ENCODE data around the gene SORCS3. TPM values are rescaled to one million over a fixed set of nuclear protein-coding genes. Genes with fewer than 3 reads are reported as not detected.

SORCS3 gene
- total RNA-seq, 4 donors from 2014 or later = not detected

- in situ Hi-C loops (cut with MboI; ENCODE audit: low sequenced_read_pairs in 4 of 4) = no loop called here
These were observed 9.7 kb downstream of the SORCS3 start for GRCh38 chr10:104650635-104651331.

DNA sequence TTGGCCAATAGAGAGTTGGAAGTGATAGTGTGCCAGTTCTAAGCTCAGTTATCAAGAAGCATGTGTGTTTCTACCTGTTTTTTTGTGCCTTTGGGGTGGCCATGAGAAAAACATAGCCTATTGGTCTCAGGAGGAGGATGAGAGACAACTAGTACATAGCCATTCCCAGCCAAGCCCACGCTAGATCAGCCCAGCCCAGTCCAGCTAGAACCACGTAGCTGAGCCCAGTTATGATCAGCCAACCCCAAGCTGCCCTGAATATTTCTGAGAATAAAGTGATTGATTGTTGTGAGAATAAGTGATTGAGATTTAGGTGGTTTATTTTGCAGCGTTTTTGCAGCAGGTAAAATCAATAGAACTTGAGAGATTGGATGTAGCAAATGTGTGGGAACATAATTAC lies 15.9 kb downstream of the SORCS3 start:
- H3K9me3 ChIP-seq = no peaks in the 10 kb centered on the region
- H3K27ac ChIP-seq = no peak overlapping the region
- in situ Hi-C loops (cut with MboI; ENCODE audit: low sequenced_read_pairs in 4 of 4) (no loop called here), intact Hi-C loops (cut with DNase I; ENCODE audit: low total_unique reads) (no loop called here)
- H3K4me1 ChIP-seq = no peaks in the 10 kb centered on the region
- no peak overlapping the region for H3K4me3 ChIP-seq
- ATAC-seq = no peak
- TF ChIP-seq, protein P1, sequence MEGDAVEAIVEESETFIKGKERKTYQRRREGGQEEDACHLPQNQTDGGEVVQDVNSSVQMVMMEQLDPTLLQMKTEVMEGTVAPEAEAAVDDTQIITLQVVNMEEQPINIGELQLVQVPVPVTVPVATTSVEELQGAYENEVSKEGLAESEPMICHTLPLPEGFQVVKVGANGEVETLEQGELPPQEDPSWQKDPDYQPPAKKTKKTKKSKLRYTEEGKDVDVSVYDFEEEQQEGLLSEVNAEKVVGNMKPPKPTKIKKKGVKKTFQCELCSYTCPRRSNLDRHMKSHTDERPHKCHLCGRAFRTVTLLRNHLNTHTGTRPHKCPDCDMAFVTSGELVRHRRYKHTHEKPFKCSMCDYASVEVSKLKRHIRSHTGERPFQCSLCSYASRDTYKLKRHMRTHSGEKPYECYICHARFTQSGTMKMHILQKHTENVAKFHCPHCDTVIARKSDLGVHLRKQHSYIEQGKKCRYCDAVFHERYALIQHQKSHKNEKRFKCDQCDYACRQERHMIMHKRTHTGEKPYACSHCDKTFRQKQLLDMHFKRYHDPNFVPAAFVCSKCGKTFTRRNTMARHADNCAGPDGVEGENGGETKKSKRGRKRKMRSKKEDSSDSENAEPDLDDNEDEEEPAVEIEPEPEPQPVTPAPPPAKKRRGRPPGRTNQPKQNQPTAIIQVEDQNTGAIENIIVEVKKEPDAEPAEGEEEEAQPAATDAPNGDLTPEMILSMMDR (IDR thresholded peaks at IDR 0.05 in 4 of 5, conservative IDR thresholded peaks at IDR 0.05 in 1 of 5) = no peak
- no peak for TF ChIP-seq POLR2A (IDR thresholded peaks at IDR 0.05)
- DNase-seq = no peak
- H3K27me3 ChIP-seq = no peaks in the 10 kb centered on the region
- no peaks in the 10 kb centered on the region for H3K36me3 ChIP-seq

More at GRCh38 chr10:104650635-104651331, 9.7 kb downstream of the SORCS3 start:
- Histone ChIP-seq H3K27me3 (peaks cover 0 to 3% (median 0%) of the 10 kb centered on the region in 3 donors), H3K9me3 (no peaks in the 10 kb centered on the region), H3K4me3 (no peak overlapping the region), H3K27ac (no peak overlapping the region), H3K36me3 (no peaks in the 10 kb centered on the region), H3K4me1 (no peaks in the 10 kb centered on the region)
- intact Hi-C loops (cut with DNase I; ENCODE audit: low total_unique reads) = no loop called here
- ATAC-seq (no peak), DNase-seq (no peak)
- TF ChIP-seq, protein P1 (IDR thresholded peaks at IDR 0.05 in 4 of 5, conservative IDR thresholded peaks at IDR 0.05 in 1 of 5) = no peak
- no peak for TF ChIP-seq POLR2A (IDR thresholded peaks at IDR 0.05)

GRCh38 chr10:104657457-104657856 lies 16.4 kb downstream of the SORCS3 start:
- intact Hi-C loops (cut with DNase I; ENCODE audit: low total_unique reads) (no loop called here), in situ Hi-C loops (cut with MboI; ENCODE audit: low sequenced_read_pairs in 4 of 4) (no loop called here)
- Histone ChIP-seq H3K27me3 (no peaks in the 10 kb centered on the region), H3K36me3 (no peaks in the 10 kb centered on the region), H3K4me3 (no peak overlapping the region), H3K9me3 (no peaks in the 10 kb centered on the region), H3K4me1 (no peaks in the 10 kb centered on the region), H3K27ac (no peak overlapping the region)
- TF ChIP-seq POLR2A (IDR thresholded peaks at IDR 0.05) = no peak
- TF ChIP-seq, protein P1 (IDR thresholded peaks at IDR 0.05 in 4 of 5, conservative IDR thresholded peaks at IDR 0.05 in 1 of 5) = no peak
- ATAC-seq (no peak), DNase-seq (no peak)

DNA sequence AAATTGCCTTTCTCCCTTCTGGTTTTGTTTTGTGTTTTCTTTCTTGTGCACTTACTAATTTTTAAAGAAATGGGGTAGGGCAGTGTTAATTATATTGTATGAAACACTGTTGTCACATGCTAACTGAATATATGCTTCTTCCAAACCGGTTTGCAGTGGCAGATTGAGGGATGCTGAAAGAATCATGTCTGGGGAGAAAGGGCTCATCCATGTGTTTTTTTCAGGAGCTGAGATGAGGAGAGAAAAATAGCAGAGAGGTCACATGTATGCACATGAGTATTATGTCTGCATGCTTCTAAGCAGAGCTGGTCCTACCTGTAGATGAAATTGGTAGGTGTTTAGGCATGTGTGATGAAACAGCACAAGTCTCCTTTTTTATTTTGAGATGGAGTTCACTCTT lies 17.0 kb downstream of the SORCS3 start:
- H3K4me3 ChIP-seq = no peak overlapping the region
- H3K4me1 ChIP-seq = no peaks in the 10 kb centered on the region
- no peak for DNase-seq
- intact Hi-C loops (cut with DNase I; ENCODE audit: low total_unique reads) (no loop called here), in situ Hi-C loops (cut with MboI; ENCODE audit: low sequenced_read_pairs in 4 of 4) (no loop called here)
- TF ChIP-seq, protein P1 (IDR thresholded peaks at IDR 0.05 in 4 of 5, conservative IDR thresholded peaks at IDR 0.05 in 1 of 5) = no peak
- no peak for TF ChIP-seq POLR2A (IDR thresholded peaks at IDR 0.05)
- H3K36me3 ChIP-seq = no peaks in the 10 kb centered on the region
- no peak overlapping the region for H3K27ac ChIP-seq
- no peaks in the 10 kb centered on the region for H3K9me3 ChIP-seq
- no peaks in the 10 kb centered on the region for H3K27me3 ChIP-seq
- no peak for ATAC-seq

DNA sequence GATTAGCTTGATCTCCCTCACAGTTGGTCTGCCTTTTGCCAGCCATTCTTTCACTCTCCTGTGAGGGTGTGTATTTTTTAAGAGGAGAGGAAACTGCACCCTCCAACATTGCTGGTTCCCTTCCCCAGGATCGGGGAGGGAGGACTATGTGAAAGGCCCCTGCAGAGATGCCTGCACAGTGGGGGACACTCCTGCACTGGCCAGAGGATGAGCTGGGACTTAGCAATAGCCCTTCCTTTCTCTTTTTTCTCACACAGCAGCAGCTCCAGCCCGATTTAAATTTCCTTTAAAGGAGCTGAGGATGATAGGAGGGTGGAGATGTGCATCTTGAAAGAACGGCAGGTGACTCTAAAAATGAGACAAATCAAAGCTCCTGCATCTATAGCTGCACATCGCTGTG lies 18.7 kb downstream of the SORCS3 start:
- H3K36me3 ChIP-seq = no peaks in the 10 kb centered on the region
- no peak overlapping the region for H3K27ac ChIP-seq

More for the DNA sequence above, 18.7 kb downstream of the SORCS3 start:
- TF ChIP-seq, protein P1 (IDR thresholded peaks at IDR 0.05 in 4 of 5, conservative IDR thresholded peaks at IDR 0.05 in 1 of 5) = no peak
- Histone ChIP-seq H3K27me3 (no peaks in the 10 kb centered on the region), H3K9me3 (no peaks in the 10 kb centered on the region), H3K4me3 (no peak overlapping the region), H3K4me1 (no peaks in the 10 kb centered on the region)
- in situ Hi-C loops (cut with MboI; ENCODE audit: low sequenced_read_pairs in 4 of 4) (no loop called here), intact Hi-C loops (cut with DNase I; ENCODE audit: low total_unique reads) (no loop called here)
- ATAC-seq (no peak), DNase-seq (no peak)
